ENCODE results near the gene ACVRL1. TPM values are rescaled to one million over a fixed set of nuclear protein-coding genes. Genes with fewer than 3 reads are reported as not detected.

ACVRL1 gene
- total RNA-seq, 2 donors from 2014 or later: 31.1 to 34.8 TPM

DNA sequence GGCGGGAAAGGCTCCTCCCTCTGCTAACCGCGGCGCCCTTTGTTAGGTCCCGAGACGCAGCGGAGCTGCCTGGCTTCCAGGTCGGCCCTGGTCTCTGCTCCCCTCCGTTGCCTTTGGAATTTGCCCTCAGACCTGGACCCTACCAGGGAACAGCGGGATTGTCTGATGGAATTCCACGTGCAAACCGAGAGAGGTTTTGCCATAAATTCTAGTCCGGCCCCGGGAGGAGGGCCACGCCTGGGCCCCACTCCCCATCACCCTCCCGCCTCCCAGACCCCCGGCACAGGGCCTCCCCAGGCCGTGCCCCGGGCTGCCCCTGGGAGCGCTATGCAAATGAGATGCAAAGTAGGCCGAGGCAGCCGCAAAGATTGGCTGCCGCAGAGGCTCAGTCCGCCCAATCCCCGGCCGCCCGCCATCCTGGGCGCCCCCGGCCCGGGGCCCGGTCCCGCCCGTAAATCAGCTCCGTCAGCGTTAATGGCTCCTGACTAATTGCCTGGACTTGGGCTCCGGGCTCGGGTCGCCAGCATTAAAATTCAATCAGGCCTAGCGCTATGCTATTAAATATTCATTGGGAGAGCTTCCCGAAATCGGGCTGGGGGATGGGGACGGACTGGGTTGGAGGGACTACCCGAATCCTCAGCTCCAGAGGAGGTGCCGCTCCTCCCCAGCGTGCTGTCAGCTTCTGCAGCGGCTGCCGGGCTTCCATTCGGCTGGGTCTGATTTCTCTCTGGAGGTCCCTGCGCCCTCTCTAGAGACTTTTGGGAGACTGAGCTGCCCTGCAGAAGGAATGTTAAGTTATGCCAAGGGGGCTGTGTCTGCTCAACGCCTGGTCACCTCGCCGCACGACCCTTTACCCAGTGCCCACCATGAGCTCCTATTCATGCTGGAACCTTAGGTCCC is 43.1 kb upstream of the ACVRL1 start:
- peak overlapping the region; percentile 7 to 16 for H3K4me3 ChIP-seq

GRCh38 chr12:51864833-51865670 is 42.3 kb upstream of the ACVRL1 start:
- H3K27ac ChIP-seq: no peak overlapping the region
- DNase-seq (ENCODE audit: low spot score): no peak
- H3K36me3 ChIP-seq: no peaks in the 10 kb centered on the region
- 72% methylated on average over 12 of the region's 12 CpGs for WGBS
- intact Hi-C loops (cut with DNase I): no loop called here
- no peak for TF ChIP-seq POLR2A (IDR thresholded peaks at IDR 0.05)
- TF ChIP-seq, protein P1, sequence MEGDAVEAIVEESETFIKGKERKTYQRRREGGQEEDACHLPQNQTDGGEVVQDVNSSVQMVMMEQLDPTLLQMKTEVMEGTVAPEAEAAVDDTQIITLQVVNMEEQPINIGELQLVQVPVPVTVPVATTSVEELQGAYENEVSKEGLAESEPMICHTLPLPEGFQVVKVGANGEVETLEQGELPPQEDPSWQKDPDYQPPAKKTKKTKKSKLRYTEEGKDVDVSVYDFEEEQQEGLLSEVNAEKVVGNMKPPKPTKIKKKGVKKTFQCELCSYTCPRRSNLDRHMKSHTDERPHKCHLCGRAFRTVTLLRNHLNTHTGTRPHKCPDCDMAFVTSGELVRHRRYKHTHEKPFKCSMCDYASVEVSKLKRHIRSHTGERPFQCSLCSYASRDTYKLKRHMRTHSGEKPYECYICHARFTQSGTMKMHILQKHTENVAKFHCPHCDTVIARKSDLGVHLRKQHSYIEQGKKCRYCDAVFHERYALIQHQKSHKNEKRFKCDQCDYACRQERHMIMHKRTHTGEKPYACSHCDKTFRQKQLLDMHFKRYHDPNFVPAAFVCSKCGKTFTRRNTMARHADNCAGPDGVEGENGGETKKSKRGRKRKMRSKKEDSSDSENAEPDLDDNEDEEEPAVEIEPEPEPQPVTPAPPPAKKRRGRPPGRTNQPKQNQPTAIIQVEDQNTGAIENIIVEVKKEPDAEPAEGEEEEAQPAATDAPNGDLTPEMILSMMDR (IDR thresholded peaks at IDR 0.05): no peak
- TF ChIP-seq POLR2AphosphoS5 (IDR thresholded peaks at IDR 0.05): no peak
- H3K4me1 ChIP-seq (replicated peaks): no peaks in the 10 kb centered on the region
- peaks cover 15% of the 10 kb centered on the region for H3K27me3 ChIP-seq (replicated peaks; ENCODE audit: insufficient read depth)
- no peaks in the 10 kb centered on the region for H3K9me3 ChIP-seq
- H3K4me3 ChIP-seq: no peak overlapping the region

More for the DNA sequence above, 43.1 kb upstream of the ACVRL1 start:
- 12% methylated on average over 47 of the region's 53 CpGs for WGBS
- H3K27ac ChIP-seq: no peak overlapping the region
- no peaks in the 10 kb centered on the region for H3K9me3 ChIP-seq
- no peaks in the 10 kb centered on the region for H3K36me3 ChIP-seq
- TF ChIP-seq, protein P1 (IDR thresholded peaks at IDR 0.05): no peak
- TF ChIP-seq POLR2AphosphoS5 (IDR thresholded peaks at IDR 0.05): no peak
- TF ChIP-seq POLR2A (IDR thresholded peaks at IDR 0.05): no peak
- H3K4me1 ChIP-seq (replicated peaks): no peaks in the 10 kb centered on the region
- peaks cover 6% of the 10 kb centered on the region for H3K27me3 ChIP-seq (replicated peaks; ENCODE audit: insufficient read depth)
- intact Hi-C loops (cut with DNase I): no loop called here
- no peak for DNase-seq (ENCODE audit: low spot score)

GRCh38 chr12:51865757-51866270 is 41.5 kb upstream of the ACVRL1 start:
- H3K36me3 ChIP-seq: no peaks in the 10 kb centered on the region
- intact Hi-C loops (cut with DNase I): no loop called here
- peaks cover 16% of the 10 kb centered on the region for H3K27me3 ChIP-seq (replicated peaks; ENCODE audit: insufficient read depth)
- no peaks in the 10 kb centered on the region for H3K9me3 ChIP-seq
- H3K4me3 ChIP-seq: no peak overlapping the region
- H3K4me1 ChIP-seq (replicated peaks): no peaks in the 10 kb centered on the region
- WGBS: 90% methylated on average over 7 of the region's 7 CpGs
- TF ChIP-seq, protein P1 (IDR thresholded peaks at IDR 0.05): no peak
- TF ChIP-seq POLR2A (IDR thresholded peaks at IDR 0.05) (no peak), POLR2AphosphoS5 (IDR thresholded peaks at IDR 0.05) (no peak)
- no peak for DNase-seq (ENCODE audit: low spot score)
- no peak overlapping the region for H3K27ac ChIP-seq

DNA sequence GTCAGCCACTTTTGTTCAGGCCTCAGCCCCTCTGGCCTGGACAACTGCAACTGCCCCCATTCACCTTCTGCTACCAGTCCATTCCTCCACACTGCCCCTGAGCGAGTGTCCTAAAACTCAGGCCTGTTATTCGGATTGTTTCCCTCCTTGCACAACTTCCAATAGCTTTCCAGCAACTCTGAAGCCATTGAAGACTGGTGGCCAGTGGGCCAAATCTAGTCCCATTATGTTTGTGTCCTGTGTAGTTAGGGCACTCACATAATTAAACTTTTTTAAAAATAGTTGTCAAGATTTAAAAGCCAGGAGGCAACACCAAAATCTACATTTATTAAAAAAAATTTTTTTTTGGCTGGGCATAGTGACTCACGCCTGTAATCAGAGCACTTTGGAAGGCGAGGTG is 41.0 kb upstream of the ACVRL1 start:
- WGBS: 92% methylated on average over 4 of the region's 4 CpGs
- no peak for DNase-seq (ENCODE audit: low spot score)
- peaks cover 16% of the 10 kb centered on the region for H3K27me3 ChIP-seq (replicated peaks; ENCODE audit: insufficient read depth)
- H3K9me3 ChIP-seq: no peaks in the 10 kb centered on the region
- no peak overlapping the region for H3K4me3 ChIP-seq
- intact Hi-C loops (cut with DNase I): no loop called here
- H3K4me1 ChIP-seq (replicated peaks): no peaks in the 10 kb centered on the region
- H3K27ac ChIP-seq: no peak overlapping the region
- TF ChIP-seq POLR2AphosphoS5 (IDR thresholded peaks at IDR 0.05): no peak
- no peak for TF ChIP-seq POLR2A (IDR thresholded peaks at IDR 0.05)
- H3K36me3 ChIP-seq: no peaks in the 10 kb centered on the region

DNA sequence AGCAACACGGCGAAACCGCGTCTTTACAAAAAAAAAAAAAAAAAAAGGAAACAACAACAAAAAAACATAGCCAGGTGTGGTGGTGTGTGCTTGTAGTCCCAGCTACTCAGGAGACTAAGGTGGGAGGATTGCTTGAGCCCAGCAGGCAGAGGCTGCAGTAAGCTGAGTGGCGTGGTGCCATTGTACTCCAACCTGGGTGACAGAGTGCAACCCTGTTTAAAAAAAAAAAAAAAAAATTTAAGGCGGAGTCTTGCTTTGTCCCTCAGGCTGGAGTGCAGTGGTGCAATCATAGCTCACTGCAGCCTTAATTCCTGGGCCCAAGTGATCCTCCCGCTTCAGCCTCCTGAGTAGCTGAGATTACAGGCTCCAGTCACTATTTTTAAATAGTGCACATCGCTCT is 40.5 kb upstream of the ACVRL1 start:
- Histone ChIP-seq H3K9me3 (no peaks in the 10 kb centered on the region), H3K36me3 (no peaks in the 10 kb centered on the region), H3K27ac (no peak overlapping the region), H3K27me3 (replicated peaks; ENCODE audit: insufficient read depth) (peaks cover 16% of the 10 kb centered on the region), H3K4me1 (replicated peaks) (no peaks in the 10 kb centered on the region), H3K4me3 (no peak overlapping the region)
- DNase-seq (ENCODE audit: low spot score): no peak
- 95% methylated on average over 8 of the region's 8 CpGs for WGBS
- TF ChIP-seq POLR2AphosphoS5 (IDR thresholded peaks at IDR 0.05): no peak
- no peak for TF ChIP-seq POLR2A (IDR thresholded peaks at IDR 0.05)
- TF ChIP-seq, protein P1 (IDR thresholded peaks at IDR 0.05): no peak
- intact Hi-C loops (cut with DNase I): no loop called here
